Vagina (tissue), 2 donors: ENCODE measurements around the gene NLRP14. TPM values are rescaled to one million over a fixed set of nuclear protein-coding genes. Genes with fewer than 3 reads are reported as not detected.

Experiments used
- DNase-seq, 2 donors: peaks; one replicate each; pipeline ENCODE4 v3.0.0-alpha.2; 2017; ENCODE audit errors: extremely low spot score in 2 of 2
- H3K27ac ChIP-seq: fragments of 200-600 bp; sonication (generic); one replicate; pipeline ENCODE4 v1.5.1; 2019
- H3K27me3 ChIP-seq: fragments of 200-600 bp; sonication (generic); one replicate; pipeline ENCODE4 v1.5.1; 2019
- H3K36me3 ChIP-seq, 2 donors: fragments of 200-600 bp; sonication (generic); one replicate each; pipeline ENCODE4 v1.5.1; 2017 to 2019
- H3K4me1 ChIP-seq: fragments of 200-600 bp; sonication (generic); one replicate; pipeline ENCODE4 v1.5.1; 2019
- H3K4me3 ChIP-seq, 2 donors: fragments of 200-600 bp; sonication (generic); 1 replicate in 1 of 2; 2 replicates in 1 of 2; pipeline ENCODE4 v1.5.1; 2016 to 2019
- H3K9me3 ChIP-seq: fragments of 200-600 bp; sonication (generic); one replicate; pipeline ENCODE4 v1.5.1; 2019
- CTCF ChIP-seq, 3 experiments: fragments of 450-650 bp in 2 of 3; fragments of 200-600 bp in 1 of 3; sonication (generic) in 1 of 3; IDR thresholded peaks; one replicate each; pipeline ENCODE4 v1.5.1; 2017 to 2019; ENCODE audit warnings: antibody characterized with exemption in 3 of 3, mild to moderate bottlenecking in 2 of 3, moderate library complexity in 2 of 3
- POLR2A ChIP-seq, 2 donors: fragments of 450-650 bp; IDR thresholded peaks; one replicate each; pipeline ENCODE4 v1.6.1; 2017; ENCODE audit warnings: antibody characterized with exemption in 2 of 2, mild to moderate bottlenecking in 2 of 2, moderate library complexity in 2 of 2
- POLR2AphosphoS5 ChIP-seq, 2 donors: sonication (generic); formaldehyde crosslinking; IDR thresholded peaks; one replicate each; pipeline ENCODE4 v1.9.0; 2017; ENCODE audit warnings: antibody characterized with exemption in 2 of 2, mild to moderate bottlenecking in 2 of 2, low read depth in 1 of 2; ENCODE audit not compliant: insufficient read depth in 1 of 2
- intact Hi-C: fragments of 100-400 bp; cut with DNase I; formaldehyde crosslinking; loops from one replicate; pipeline ENCODE4 v1.15.1; 2023
- total RNA-seq: library from RNA; depleted of rRNA; stranded (reverse); fragments of >200 nt; gene quantifications from one replicate; pipeline ENCODE4 v1.2.3, GENCODE V29; 2016

The NLRP14 gene
- total RNA-seq, 1 donor from 2014 or later, result not detected

GRCh38 chr11:7072401-7073028 lies 52.2 kb downstream of the NLRP14 start:
- Histone ChIP-seq H3K4me1 (no peaks in the 10 kb centered on the region), H3K27ac (no peak overlapping the region), H3K9me3 (no peaks in the 10 kb centered on the region), H3K4me3 (no peak overlapping the region), H3K27me3 (no peaks in the 10 kb centered on the region), H3K36me3 (no peaks in the 10 kb centered on the region)
- intact Hi-C loops, result no loop called here
- DNase-seq, result no peak
- no peak for TF ChIP-seq POLR2AphosphoS5 (IDR thresholded peaks at IDR 0.05; ENCODE audit: insufficient read depth in 1 of 2, low read depth in 1 of 2)
- TF ChIP-seq CTCF (IDR thresholded peaks at IDR 0.05), result no peak
- TF ChIP-seq POLR2A (IDR thresholded peaks at IDR 0.05), result no peak

- no peak for DNase-seq
- intact Hi-C loops, result no loop called here
- no peaks in the 10 kb centered on the region for H3K9me3 ChIP-seq
- no peak overlapping the region for H3K27ac ChIP-seq
- H3K36me3 ChIP-seq, result no peaks in the 10 kb centered on the region
- H3K4me3 ChIP-seq, result no peak overlapping the region
- no peaks in the 10 kb centered on the region for H3K27me3 ChIP-seq
- TF ChIP-seq CTCF (IDR thresholded peaks at IDR 0.05) (no peak), POLR2A (IDR thresholded peaks at IDR 0.05) (no peak), POLR2AphosphoS5 (IDR thresholded peaks at IDR 0.05; ENCODE audit: insufficient read depth in 1 of 2, low read depth in 1 of 2) (no peak)
- no peaks in the 10 kb centered on the region for H3K4me1 ChIP-seq
Measured at GRCh38 chr11:7077101-7077500, 56.8 kb downstream of the NLRP14 start.

- Histone ChIP-seq H3K27ac (no peak overlapping the region), H3K9me3 (no peaks in the 10 kb centered on the region), H3K27me3 (no peaks in the 10 kb centered on the region), H3K36me3 (no peaks in the 10 kb centered on the region), H3K4me1 (no peaks in the 10 kb centered on the region), H3K4me3 (no peak overlapping the region)
- TF ChIP-seq POLR2A (IDR thresholded peaks at IDR 0.05), result no peak
- no peak for TF ChIP-seq CTCF (IDR thresholded peaks at IDR 0.05)
- no peak for TF ChIP-seq POLR2AphosphoS5 (IDR thresholded peaks at IDR 0.05; ENCODE audit: insufficient read depth in 1 of 2, low read depth in 1 of 2)
- no peak for DNase-seq
- intact Hi-C loops, result no loop called here
Measured at GRCh38 chr11:7079545-7080135, 59.4 kb downstream of the NLRP14 start.

- no peak for DNase-seq
- Histone ChIP-seq H3K4me1 (no peaks in the 10 kb centered on the region), H3K9me3 (no peaks in the 10 kb centered on the region), H3K36me3 (no peaks in the 10 kb centered on the region), H3K4me3 (no peak overlapping the region), H3K27me3 (no peaks in the 10 kb centered on the region), H3K27ac (no peak overlapping the region)
- intact Hi-C loops, result no loop called here
- no peak for TF ChIP-seq POLR2AphosphoS5 (IDR thresholded peaks at IDR 0.05; ENCODE audit: insufficient read depth in 1 of 2, low read depth in 1 of 2)
- TF ChIP-seq CTCF (IDR thresholded peaks at IDR 0.05), result no peak
- no peak for TF ChIP-seq POLR2A (IDR thresholded peaks at IDR 0.05)
Measured at GRCh38 chr11:7080900-7081299, 60.6 kb downstream of the NLRP14 start.

GRCh38 chr11:7081441-7081840 lies 61.2 kb downstream of the NLRP14 start:
- DNase-seq, result no peak
- Histone ChIP-seq H3K4me1 (no peaks in the 10 kb centered on the region), H3K27ac (no peak overlapping the region), H3K27me3 (no peaks in the 10 kb centered on the region), H3K9me3 (no peaks in the 10 kb centered on the region), H3K36me3 (no peaks in the 10 kb centered on the region), H3K4me3 (no peak overlapping the region)
- TF ChIP-seq CTCF (IDR thresholded peaks at IDR 0.05) (no peak), POLR2AphosphoS5 (IDR thresholded peaks at IDR 0.05; ENCODE audit: insufficient read depth in 1 of 2, low read depth in 1 of 2) (no peak), POLR2A (IDR thresholded peaks at IDR 0.05) (no peak)
- intact Hi-C loops, result no loop called here
